HG03045 (cell line): Measurements from ENCODE around the gene TRMT1.

ENCODE experiments used
- ATAC-seq: cut with Tn5 transposase; IDR thresholded peaks from one replicate; pipeline ENCODE4 v1.9.1; 2021; ENCODE audit warnings: mild to moderate bottlenecking, moderate library complexity; ENCODE audit not compliant: unreplicated experiment

TRMT1 gene

DNA sequence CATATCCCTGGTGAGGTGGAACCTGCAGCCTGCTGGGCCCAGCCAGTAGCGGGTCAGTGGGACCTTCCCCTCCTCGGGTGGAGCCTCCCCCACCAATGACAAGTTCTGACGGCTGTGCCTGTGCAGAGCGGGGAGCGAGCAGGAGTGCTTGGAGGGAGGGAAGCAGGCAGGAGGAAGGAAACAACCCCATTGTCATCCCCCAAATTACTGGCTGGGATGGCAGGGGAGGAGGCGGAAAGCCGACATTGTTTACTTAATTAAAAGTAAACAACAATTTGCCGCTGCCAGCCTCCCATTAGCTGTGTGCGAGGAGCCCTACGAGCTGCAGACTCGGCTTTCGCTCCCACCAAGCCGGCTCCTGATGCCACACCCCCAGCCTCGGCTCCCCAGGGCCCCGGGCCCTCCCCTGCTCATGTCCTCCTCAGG, 59.4 kb downstream of the TRMT1 start:
- no peak for ATAC-seq

DNA sequence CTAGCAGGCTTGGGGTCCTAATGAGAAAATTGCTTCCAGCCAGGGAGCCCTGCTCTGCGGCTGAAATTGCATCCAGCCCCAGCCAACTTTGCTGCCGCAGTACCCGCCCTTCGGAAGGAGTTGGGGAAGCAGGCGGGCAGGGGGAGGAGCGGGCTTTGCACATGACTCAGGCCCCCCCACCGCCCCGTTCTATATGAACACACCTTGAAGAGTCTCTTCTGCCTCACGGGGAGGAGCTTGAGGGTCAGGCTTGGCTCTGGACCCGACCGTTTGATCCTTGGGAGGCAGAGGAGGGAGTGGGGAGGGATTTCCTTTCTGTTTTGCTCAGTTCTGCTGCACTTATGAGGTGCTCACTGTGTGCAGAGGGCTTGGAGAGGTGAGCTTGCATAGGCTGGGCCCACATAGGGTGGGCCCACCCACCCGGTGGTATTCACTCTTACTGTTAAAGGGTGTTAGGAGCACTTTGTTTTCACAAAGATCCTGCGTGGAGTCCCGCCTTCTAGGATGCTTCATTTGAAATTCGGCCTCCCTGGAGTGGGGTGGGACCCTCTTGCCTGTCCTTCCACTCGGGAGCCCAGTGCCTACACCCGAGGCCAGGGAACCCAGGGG, 60.4 kb downstream of the TRMT1 start:
- ATAC-seq: no peak

DNA sequence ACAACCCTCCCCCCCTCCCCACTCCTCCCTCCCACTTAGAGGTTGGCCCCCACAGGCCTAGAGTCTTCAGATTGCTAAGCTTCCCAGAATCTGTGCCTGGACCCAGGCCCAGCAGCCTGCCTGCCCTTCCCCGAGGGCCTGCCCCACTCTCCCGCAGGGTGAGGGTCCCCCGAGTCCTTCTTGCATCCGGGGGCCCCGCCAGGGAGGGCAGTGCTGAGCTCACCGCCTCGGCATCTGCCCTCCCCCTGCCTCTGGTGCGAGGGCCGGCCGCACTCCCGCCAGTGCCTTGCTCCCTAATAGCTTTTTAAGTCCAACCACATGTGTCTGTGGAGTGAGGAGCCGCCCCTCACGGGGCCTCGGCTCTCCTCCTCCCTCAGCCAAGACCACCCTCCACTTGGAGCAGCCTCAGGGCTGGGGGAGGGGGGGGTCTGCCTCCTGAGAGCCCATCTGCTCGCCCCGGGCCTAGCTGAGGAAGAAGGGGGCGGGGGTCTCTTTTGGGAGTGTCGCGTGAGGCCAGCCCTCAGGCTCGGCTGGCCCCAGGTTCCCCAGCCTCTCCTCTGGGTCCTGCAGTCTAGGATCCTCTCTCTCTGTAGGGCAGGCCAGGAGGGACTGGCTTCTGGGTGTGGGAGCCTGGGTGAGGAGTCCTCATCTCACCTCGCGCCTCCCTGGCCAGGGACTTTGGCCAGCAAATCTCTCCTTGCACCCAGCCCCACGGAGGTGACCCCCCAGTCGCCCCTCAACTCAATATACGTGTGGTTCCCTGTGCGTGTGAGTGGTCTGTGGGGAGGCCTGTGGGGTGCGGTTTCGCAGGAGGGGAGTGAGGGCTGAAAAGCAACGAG, 61.1 kb downstream of the TRMT1 start:
- no peak for ATAC-seq
